ENCODE data around the gene CALN1.

DNA sequence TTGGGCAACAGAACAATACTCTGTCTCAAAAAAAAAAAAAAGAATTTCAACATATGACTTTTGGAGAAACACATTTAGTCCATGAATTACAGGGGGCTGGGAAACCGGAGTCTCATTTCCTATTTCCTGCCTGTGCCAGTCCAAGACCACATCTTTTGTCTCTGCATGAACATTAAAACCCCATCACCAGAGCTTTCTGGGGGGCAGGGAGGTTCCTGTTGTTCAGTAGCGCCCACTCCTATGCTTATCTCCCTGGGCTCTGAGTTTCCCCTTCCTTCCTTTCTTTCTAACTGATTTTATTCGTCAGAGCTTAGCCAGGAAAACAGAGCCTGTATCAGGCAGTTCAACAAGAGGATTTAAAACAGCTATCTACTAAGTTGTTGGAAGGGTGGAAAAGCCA, 119.3 kb downstream of the CALN1 start:
- TF ChIP-seq, protein P1, sequence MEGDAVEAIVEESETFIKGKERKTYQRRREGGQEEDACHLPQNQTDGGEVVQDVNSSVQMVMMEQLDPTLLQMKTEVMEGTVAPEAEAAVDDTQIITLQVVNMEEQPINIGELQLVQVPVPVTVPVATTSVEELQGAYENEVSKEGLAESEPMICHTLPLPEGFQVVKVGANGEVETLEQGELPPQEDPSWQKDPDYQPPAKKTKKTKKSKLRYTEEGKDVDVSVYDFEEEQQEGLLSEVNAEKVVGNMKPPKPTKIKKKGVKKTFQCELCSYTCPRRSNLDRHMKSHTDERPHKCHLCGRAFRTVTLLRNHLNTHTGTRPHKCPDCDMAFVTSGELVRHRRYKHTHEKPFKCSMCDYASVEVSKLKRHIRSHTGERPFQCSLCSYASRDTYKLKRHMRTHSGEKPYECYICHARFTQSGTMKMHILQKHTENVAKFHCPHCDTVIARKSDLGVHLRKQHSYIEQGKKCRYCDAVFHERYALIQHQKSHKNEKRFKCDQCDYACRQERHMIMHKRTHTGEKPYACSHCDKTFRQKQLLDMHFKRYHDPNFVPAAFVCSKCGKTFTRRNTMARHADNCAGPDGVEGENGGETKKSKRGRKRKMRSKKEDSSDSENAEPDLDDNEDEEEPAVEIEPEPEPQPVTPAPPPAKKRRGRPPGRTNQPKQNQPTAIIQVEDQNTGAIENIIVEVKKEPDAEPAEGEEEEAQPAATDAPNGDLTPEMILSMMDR (IDR thresholded peaks at IDR 0.05), result no peak
- TF ChIP-seq ZFX (IDR thresholded peaks at IDR 0.05; ENCODE audit: borderline replicate concordance), result no peak

Data from 22Rv1 (cell line).